H9 (cell line): ENCODE data around the gene EHBP1L1. TPM values are rescaled to one million over a fixed set of nuclear protein-coding genes. Genes with fewer than 3 reads are reported as not detected.

ENCODE experiments used
- DNase-seq: peaks from one replicate; pipeline ENCODE4 v3.0.0-alpha.2; 2017
- H2AFZ ChIP-seq: one replicate; pipeline ENCODE4 v1.6.1; 2013; ENCODE audit warnings: mild to moderate bottlenecking, low read length, control low read depth, moderate library complexity
- H2AK5ac ChIP-seq: 2 replicates; pipeline ENCODE4 v1.6.1; 2013; ENCODE audit warnings: low read length, control low read depth, mixed read lengths; ENCODE audit not compliant: insufficient read length
- H2BK120ac ChIP-seq: one replicate; pipeline ENCODE4 v1.6.1; 2013; ENCODE audit warnings: low read depth, mild to moderate bottlenecking, low read length, control low read depth, inconsistent platforms; ENCODE audit not compliant: poor library complexity, severe bottlenecking
- H2BK12ac ChIP-seq: 2 replicates; pipeline ENCODE4 v1.6.1; 2013; ENCODE audit warnings: low read length, control low read depth, mixed read lengths, low read depth; ENCODE audit not compliant: insufficient read length
- H2BK15ac ChIP-seq: 2 replicates; pipeline ENCODE4 v1.6.1; 2013; ENCODE audit warnings: low read depth, low read length, control low read depth
- H2BK20ac ChIP-seq: one replicate; pipeline ENCODE4 v1.6.1; 2013; ENCODE audit warnings: low read depth, mild to moderate bottlenecking, low read length, control low read depth, inconsistent platforms; ENCODE audit not compliant: poor library complexity, severe bottlenecking
- H2BK5ac ChIP-seq: 2 replicates; pipeline ENCODE4 v1.6.1; 2013; ENCODE audit warnings: low read length, control low read depth, mixed read lengths; ENCODE audit not compliant: insufficient read length
- H3K14ac ChIP-seq: 2 replicates; pipeline ENCODE4 v1.6.1; 2013; ENCODE audit warnings: low read length, control low read depth; ENCODE audit not compliant: insufficient read depth
- H3K18ac ChIP-seq: 2 replicates; pipeline ENCODE4 v1.6.1; 2013; ENCODE audit warnings: low read depth, mild to moderate bottlenecking, mixed read lengths, low read length, control low read depth; ENCODE audit not compliant: insufficient read length
- H3K23ac ChIP-seq: 2 replicates; pipeline ENCODE4 v1.6.1; 2013; ENCODE audit warnings: low read length, control low read depth, mixed read lengths, low read depth; ENCODE audit not compliant: insufficient read length
- H3K23me2 ChIP-seq: 2 replicates; pipeline ENCODE4 v1.6.1; 2013; ENCODE audit warnings: low read depth, mild to moderate bottlenecking, mixed read lengths, low read length, control low read depth; ENCODE audit not compliant: insufficient read length, poor library complexity, severe bottlenecking
- H3K27ac ChIP-seq: 2 replicates; pipeline ENCODE4 v1.5.1; 2013; ENCODE audit warnings: low read length, control low read depth, mixed read lengths, low read depth; ENCODE audit not compliant: insufficient read length
- H3K27me3 ChIP-seq: 2 replicates; pipeline ENCODE4 v1.6.1; 2013; ENCODE audit warnings: low read length, control low read depth, inconsistent platforms; ENCODE audit not compliant: insufficient read depth
- H3K4ac ChIP-seq: 2 replicates; pipeline ENCODE4 v1.6.1; 2013; ENCODE audit warnings: low read depth, mild to moderate bottlenecking, control low read depth, inconsistent platforms, low read length, moderate library complexity
- H3K4me1 ChIP-seq: 2 replicates; pipeline ENCODE4 v1.6.1; 2013; ENCODE audit warnings: low read length, control low read depth, inconsistent platforms; ENCODE audit not compliant: insufficient read depth
- H3K4me2 ChIP-seq: 2 replicates; pipeline ENCODE4 v1.6.1; 2013; ENCODE audit warnings: low read length, control low read depth, mixed read lengths; ENCODE audit not compliant: insufficient read length, insufficient read depth
- H3K56ac ChIP-seq: 2 replicates; pipeline ENCODE4 v1.6.1; 2013; ENCODE audit warnings: low read depth, mild to moderate bottlenecking, mixed read lengths, low read length, control low read depth; ENCODE audit not compliant: insufficient read length
- H3K79me1 ChIP-seq: 2 replicates; pipeline ENCODE4 v1.6.1; 2013; ENCODE audit warnings: low read depth, mild to moderate bottlenecking, moderate library complexity, low read length, control low read depth, inconsistent platforms; ENCODE audit not compliant: insufficient read depth, poor library complexity, severe bottlenecking
- H3K79me2 ChIP-seq: 2 replicates; pipeline ENCODE4 v1.6.1; 2013; ENCODE audit warnings: low read length, control low read depth, inconsistent platforms; ENCODE audit not compliant: insufficient read depth
- H3K9ac ChIP-seq: 2 replicates; pipeline ENCODE4 v1.6.1; 2013; ENCODE audit warnings: low read length, control low read depth, mixed read lengths; ENCODE audit not compliant: insufficient read length; ENCODE audit errors: extremely low read depth
- H3K9me3 ChIP-seq: one replicate; pipeline ENCODE4 v1.6.1; 2013; ENCODE audit warnings: low read depth, low read length, inconsistent platforms; ENCODE audit not compliant: control insufficient read depth
- H3T11ph ChIP-seq: one replicate; pipeline ENCODE4 v1.6.1; 2013; ENCODE audit warnings: mild to moderate bottlenecking, low read length, control low read depth, inconsistent platforms
- H4K20me1 ChIP-seq: one replicate; pipeline ENCODE4 v1.6.1; 2013; ENCODE audit not compliant: control insufficient read depth, insufficient read length, insufficient read depth
- H4K5ac ChIP-seq: 2 replicates; pipeline ENCODE4 v1.6.1; 2013; ENCODE audit warnings: low read depth, mild to moderate bottlenecking, mixed read lengths, low read length, control low read depth; ENCODE audit not compliant: insufficient read length
- H4K8ac ChIP-seq: replicated peaks from 2 replicates; pipeline ENCODE4 v1.6.1; 2013; ENCODE audit warnings: low read length, control low read depth, mixed read lengths, low read depth; ENCODE audit not compliant: insufficient read length
- H4K91ac ChIP-seq: 2 replicates; pipeline ENCODE4 v1.6.1; 2013; ENCODE audit warnings: low read depth, mild to moderate bottlenecking, moderate library complexity, mixed read lengths, low read length, control low read depth; ENCODE audit not compliant: insufficient read length
- H3K27ac Mint-ChIP-seq, 3 experiments: 2 replicates in 2 of 3; 3 replicates in 1 of 3; pipeline ENCODE4 v1.8.0; 2020 to 2021; ENCODE audit warnings: mixed read lengths in 3 of 3, mild to moderate bottlenecking in 1 of 3, moderate library complexity in 1 of 3
- H3K27me3 Mint-ChIP-seq: 2 replicates; pipeline ENCODE4 v1.8.0; 2021; ENCODE audit warnings: low read depth, mild to moderate bottlenecking, moderate library complexity, mixed read lengths
- H3K36me3 Mint-ChIP-seq, 3 experiments: 2 replicates in 2 of 3; 3 replicates in 1 of 3; pipeline ENCODE4 v1.8.0; 2020 to 2021; ENCODE audit warnings: low read depth in 3 of 3, mixed read lengths in 3 of 3; ENCODE audit not compliant: insufficient read depth in 1 of 3
- H3K4me1 Mint-ChIP-seq, 2 experiments: 2 replicates each; pipeline ENCODE4 v1.8.0; 2020; ENCODE audit warnings: mixed read lengths in 2 of 2
- H3K4me3 Mint-ChIP-seq, 2 experiments: 2 replicates in 1 of 2; 3 replicates in 1 of 2; pipeline ENCODE4 v1.8.0; 2020 to 2021; ENCODE audit warnings: mild to moderate bottlenecking in 2 of 2, mixed read lengths in 2 of 2, moderate library complexity in 1 of 2
- H3K9me3 Mint-ChIP-seq, 2 experiments: 2 replicates in 1 of 2; 3 replicates in 1 of 2; pipeline ENCODE4 v1.8.0; 2020; ENCODE audit warnings: mild to moderate bottlenecking in 2 of 2, mixed read lengths in 2 of 2, moderate library complexity in 1 of 2
- CTCF ChIP-seq: fragments of 200-600 bp; sonication (generic); conservative IDR thresholded peaks from 3 replicates; pipeline ENCODE4 v1.8.0; 2021; ENCODE audit warnings: antibody characterized with exemption, mild to moderate bottlenecking
- WGBS: extraction: QIAGEN DNeasy Blood & Tissue Kit; methylation state at CpG from one replicate; pipeline ENCODE4 v1.1.7; 2013; ENCODE audit warnings: missing lambda C conversion rate, low lambda C conversion rate, mixed read lengths; ENCODE audit not compliant: insufficient read length; ENCODE audit errors: extremely low coverage; 5-methylcytosine and 5-hydroxymethylcytosine counted together
- total RNA-seq: library from RNA; stranded (reverse); gene quantifications from 2 replicates; pipeline ENCODE4 v1.2.1, GENCODE V29; 2021

EHBP1L1 gene
- total RNA-seq, 1 experiment from 2014 or later = 13.8 TPM

- DNase-seq = no peak
- no peaks in the 10 kb centered on the region for H3K9me3 ChIP-seq
- Mint-ChIP-seq H3K4me3 (no peak overlapping the region), H3K4me1 (no peaks in the 10 kb centered on the region), H3K27ac (no peak overlapping the region), H3K36me3 (peaks cover 17 to 68% (median 65%) of the 10 kb centered on the region in 3 experiments; a peak in 6 of 7 replicates), H3K9me3 (no peaks in the 10 kb centered on the region), H3K27me3 (no peaks in the 10 kb centered on the region)
- H3K79me1 ChIP-seq = no peaks in the 10 kb centered on the region
- TF ChIP-seq CTCF = no peak
- H3K4ac ChIP-seq = no peak overlapping the region
- no peaks in the 10 kb centered on the region for H3K23me2 ChIP-seq
- no peak overlapping the region for H3K18ac ChIP-seq
- no peak overlapping the region for H3K9ac ChIP-seq
- no peak overlapping the region for H2BK5ac ChIP-seq
- H3K79me2 ChIP-seq = no peaks in the 10 kb centered on the region
- no peak overlapping the region for H3K4me2 ChIP-seq
- no peak overlapping the region for H3T11ph ChIP-seq
- H3K14ac ChIP-seq = no peak overlapping the region
- H3K23ac ChIP-seq = no peak overlapping the region
- no peak overlapping the region for H3K27ac ChIP-seq
- no peak overlapping the region for H4K5ac ChIP-seq
- H2BK20ac ChIP-seq = no peak overlapping the region
- H2AK5ac ChIP-seq = no peak overlapping the region
- no peaks in the 10 kb centered on the region for H4K20me1 ChIP-seq
- no peak overlapping the region for H3K56ac ChIP-seq
- H3K27me3 ChIP-seq = no peaks in the 10 kb centered on the region
- no peak overlapping the region for H2BK15ac ChIP-seq
- no peak overlapping the region for H4K91ac ChIP-seq
- no peaks in the 10 kb centered on the region for H3K4me1 ChIP-seq
- no peak overlapping the region for H4K8ac ChIP-seq
- no peak overlapping the region for H2BK120ac ChIP-seq
- H2BK12ac ChIP-seq = no peak overlapping the region
- H2AFZ ChIP-seq = no peak overlapping the region
- no CpG with 5 or more reads among the region's 11 CpGs for WGBS
Measured at GRCh38 chr11:65630215-65630614, 54.4 kb downstream of the EHBP1L1 start.
